Endothelial cell (in vitro differentiated cells): ENCODE results near the gene TCTA. TPM values are rescaled to one million over a fixed set of nuclear protein-coding genes. Genes with fewer than 3 reads are reported as not detected.
"Not testable (repeated sequence)": the region's sequence is repeated elsewhere in the genome, so short reads cannot be mapped to it uniquely, and the experiment has no call there.

Source experiments
- DNase-seq: peaks from one replicate; pipeline ENCODE4 v3.0.0; 2021; ENCODE audit warnings: low spot score
- H3K27ac Mint-ChIP-seq: one replicate; pipeline ENCODE4 v1.8.0; 2021; ENCODE audit warnings: mixed read lengths, inconsistent platforms; ENCODE audit not compliant: unreplicated experiment
- H3K27me3 Mint-ChIP-seq: one replicate; pipeline ENCODE4 v1.8.0; 2021; ENCODE audit warnings: mild to moderate bottlenecking, moderate library complexity, mixed read lengths, inconsistent platforms; ENCODE audit not compliant: unreplicated experiment
- H3K36me3 Mint-ChIP-seq: one replicate; pipeline ENCODE4 v1.8.0; 2021; ENCODE audit warnings: mild to moderate bottlenecking, low read depth, mixed read lengths, inconsistent platforms; ENCODE audit not compliant: unreplicated experiment
- H3K4me1 Mint-ChIP-seq: one replicate; pipeline ENCODE4 v1.8.0; 2021; ENCODE audit warnings: mild to moderate bottlenecking, mixed read lengths, inconsistent platforms; ENCODE audit not compliant: unreplicated experiment
- H3K4me3 Mint-ChIP-seq: one replicate; pipeline ENCODE4 v1.8.0; 2021; ENCODE audit warnings: mild to moderate bottlenecking, mixed read lengths, inconsistent platforms; ENCODE audit not compliant: unreplicated experiment
- H3K9me3 Mint-ChIP-seq: one replicate; pipeline ENCODE4 v1.8.0; 2021; ENCODE audit warnings: mixed read lengths, inconsistent platforms; ENCODE audit not compliant: unreplicated experiment
- total RNA-seq: library from RNA; stranded (reverse); fragmentation: NEBNext Ultra II Directional; extraction: Animal tissue kit (Norgen Biotek cat#: 25700); gene quantifications from one replicate; pipeline ENCODE4 v1.2.1, GENCODE V29; 2021; ENCODE audit not compliant: unreplicated experiment
- TF ChIP-seq, protein P1 (sequence below): fragments of 200-600 bp; sonication (generic); IDR thresholded peaks from one replicate; pipeline ENCODE4 v1.5.0; 2021; ENCODE audit warnings: antibody characterized with exemption; ENCODE audit not compliant: unreplicated experiment

TCTA gene
- total RNA-seq, 1 donor from 2014 or later: 17.3 TPM

DNA sequence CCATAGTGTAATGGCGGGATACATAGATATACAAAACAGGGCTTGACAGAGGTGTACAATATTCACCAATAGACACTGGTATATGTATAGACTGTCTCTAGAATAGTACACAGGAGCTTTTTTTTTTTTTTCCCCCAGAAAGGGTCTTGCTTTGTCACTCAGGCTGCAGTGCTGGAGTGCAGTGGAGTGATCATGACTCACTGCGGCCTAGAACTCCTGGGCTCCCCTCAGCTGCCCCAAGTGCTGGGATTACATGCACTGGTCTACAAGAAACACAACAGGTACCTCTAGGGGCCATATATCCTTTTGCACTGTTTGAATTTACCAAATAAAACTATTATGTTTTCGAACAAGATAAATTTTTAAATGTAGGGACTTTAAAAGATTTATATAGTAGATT lies 12.8 kb upstream of the TCTA start:
- Mint-ChIP-seq H3K9me3 (no peaks in the 10 kb centered on the region), H3K36me3 (peaks cover 20% of the 10 kb centered on the region)

DNA sequence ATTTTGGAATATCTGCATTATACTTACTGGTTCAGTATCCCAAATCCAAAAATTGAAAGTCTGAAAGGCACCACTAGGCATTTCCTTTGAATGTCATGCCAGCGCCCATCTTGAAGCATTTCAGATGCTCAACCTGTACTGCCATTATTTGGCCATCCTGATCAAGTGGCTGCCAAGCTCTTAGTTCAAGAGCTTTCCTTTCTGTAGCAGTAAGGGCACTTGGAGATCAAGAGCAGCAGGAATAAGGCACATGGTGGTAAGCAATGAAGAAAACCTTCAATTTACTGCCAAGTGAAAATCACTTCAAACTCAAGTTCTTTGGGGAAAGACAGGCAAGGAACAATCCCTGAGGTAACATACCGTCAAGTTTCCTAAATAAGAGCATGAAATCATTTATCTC lies 10.5 kb upstream of the TCTA start:
- H3K27ac Mint-ChIP-seq: no peak overlapping the region
- no peak for DNase-seq
- peaks cover 20% of the 10 kb centered on the region for H3K4me1 Mint-ChIP-seq
- H3K9me3 Mint-ChIP-seq: no peaks in the 10 kb centered on the region
- H3K4me3 Mint-ChIP-seq: no peak overlapping the region
- TF ChIP-seq, protein P1, sequence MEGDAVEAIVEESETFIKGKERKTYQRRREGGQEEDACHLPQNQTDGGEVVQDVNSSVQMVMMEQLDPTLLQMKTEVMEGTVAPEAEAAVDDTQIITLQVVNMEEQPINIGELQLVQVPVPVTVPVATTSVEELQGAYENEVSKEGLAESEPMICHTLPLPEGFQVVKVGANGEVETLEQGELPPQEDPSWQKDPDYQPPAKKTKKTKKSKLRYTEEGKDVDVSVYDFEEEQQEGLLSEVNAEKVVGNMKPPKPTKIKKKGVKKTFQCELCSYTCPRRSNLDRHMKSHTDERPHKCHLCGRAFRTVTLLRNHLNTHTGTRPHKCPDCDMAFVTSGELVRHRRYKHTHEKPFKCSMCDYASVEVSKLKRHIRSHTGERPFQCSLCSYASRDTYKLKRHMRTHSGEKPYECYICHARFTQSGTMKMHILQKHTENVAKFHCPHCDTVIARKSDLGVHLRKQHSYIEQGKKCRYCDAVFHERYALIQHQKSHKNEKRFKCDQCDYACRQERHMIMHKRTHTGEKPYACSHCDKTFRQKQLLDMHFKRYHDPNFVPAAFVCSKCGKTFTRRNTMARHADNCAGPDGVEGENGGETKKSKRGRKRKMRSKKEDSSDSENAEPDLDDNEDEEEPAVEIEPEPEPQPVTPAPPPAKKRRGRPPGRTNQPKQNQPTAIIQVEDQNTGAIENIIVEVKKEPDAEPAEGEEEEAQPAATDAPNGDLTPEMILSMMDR: no peak
- peaks cover 4% of the 10 kb centered on the region for H3K27me3 Mint-ChIP-seq
- peaks cover 8% of the 10 kb centered on the region for H3K36me3 Mint-ChIP-seq

More for the DNA sequence above, 12.8 kb upstream of the TCTA start:
- TF ChIP-seq, protein P1: no peak
- H3K4me3 Mint-ChIP-seq: no peak overlapping the region
- H3K4me1 Mint-ChIP-seq: peaks cover 24% of the 10 kb centered on the region
- no peak for DNase-seq
- peaks cover 11% of the 10 kb centered on the region for H3K27me3 Mint-ChIP-seq
- H3K27ac Mint-ChIP-seq: no peak overlapping the region

DNA sequence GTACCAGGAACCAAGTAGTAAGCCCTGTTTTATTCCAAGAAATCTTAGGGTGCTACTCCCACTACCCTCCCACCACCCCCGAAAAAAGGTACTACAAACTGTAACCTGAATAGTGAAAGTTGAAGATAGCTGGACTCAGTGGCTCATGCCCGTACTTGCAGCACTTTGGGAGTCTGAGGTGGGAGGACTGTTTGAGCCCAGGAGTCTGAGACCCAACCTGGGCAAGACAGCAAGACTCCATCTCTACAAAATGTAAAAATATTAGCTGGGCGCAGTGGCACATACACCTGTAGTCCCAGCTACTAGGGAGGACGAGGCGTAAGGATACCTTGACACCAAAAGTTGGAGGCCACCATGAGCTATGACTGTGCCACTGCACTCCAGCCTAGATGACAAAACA lies 8.3 kb upstream of the TCTA start:
- Mint-ChIP-seq H3K36me3 (peaks cover 8% of the 10 kb centered on the region), H3K27ac (no peak overlapping the region), H3K9me3 (no peaks in the 10 kb centered on the region), H3K27me3 (peaks cover 3% of the 10 kb centered on the region), H3K4me3 (no peak overlapping the region), H3K4me1 (peaks cover 17% of the 10 kb centered on the region)
- DNase-seq: no peak
- TF ChIP-seq, protein P1: no peak

DNA sequence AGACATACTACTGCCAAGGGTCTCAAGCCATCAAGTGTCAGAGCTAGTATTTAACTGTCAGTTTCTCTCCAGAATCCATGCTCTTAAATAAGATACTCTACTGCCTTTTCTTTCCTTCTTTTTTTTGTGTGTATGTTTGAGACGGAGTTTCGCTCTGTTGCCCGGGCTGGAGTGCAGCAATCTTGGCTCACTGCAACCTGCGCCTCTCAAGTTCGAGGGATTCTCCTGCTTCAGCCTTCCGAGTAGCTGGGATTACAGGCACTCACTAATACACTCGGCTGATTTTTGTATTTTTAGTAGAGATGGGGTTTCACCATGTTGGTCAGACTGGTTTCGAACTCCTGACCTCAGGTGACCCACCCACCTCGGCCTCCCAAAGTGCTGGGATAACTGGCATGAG lies 6.7 kb upstream of the TCTA start:
- H3K9me3 Mint-ChIP-seq, H3K27me3 Mint-ChIP-seq, DNase-seq, H3K4me3 Mint-ChIP-seq: not testable (repeated sequence)
- peaks cover 20% of the 10 kb centered on the region for H3K36me3 Mint-ChIP-seq
- peak overlapping the region; percentile 16 for H3K27ac Mint-ChIP-seq
- H3K4me1 Mint-ChIP-seq: peaks cover 25% of the 10 kb centered on the region

DNA sequence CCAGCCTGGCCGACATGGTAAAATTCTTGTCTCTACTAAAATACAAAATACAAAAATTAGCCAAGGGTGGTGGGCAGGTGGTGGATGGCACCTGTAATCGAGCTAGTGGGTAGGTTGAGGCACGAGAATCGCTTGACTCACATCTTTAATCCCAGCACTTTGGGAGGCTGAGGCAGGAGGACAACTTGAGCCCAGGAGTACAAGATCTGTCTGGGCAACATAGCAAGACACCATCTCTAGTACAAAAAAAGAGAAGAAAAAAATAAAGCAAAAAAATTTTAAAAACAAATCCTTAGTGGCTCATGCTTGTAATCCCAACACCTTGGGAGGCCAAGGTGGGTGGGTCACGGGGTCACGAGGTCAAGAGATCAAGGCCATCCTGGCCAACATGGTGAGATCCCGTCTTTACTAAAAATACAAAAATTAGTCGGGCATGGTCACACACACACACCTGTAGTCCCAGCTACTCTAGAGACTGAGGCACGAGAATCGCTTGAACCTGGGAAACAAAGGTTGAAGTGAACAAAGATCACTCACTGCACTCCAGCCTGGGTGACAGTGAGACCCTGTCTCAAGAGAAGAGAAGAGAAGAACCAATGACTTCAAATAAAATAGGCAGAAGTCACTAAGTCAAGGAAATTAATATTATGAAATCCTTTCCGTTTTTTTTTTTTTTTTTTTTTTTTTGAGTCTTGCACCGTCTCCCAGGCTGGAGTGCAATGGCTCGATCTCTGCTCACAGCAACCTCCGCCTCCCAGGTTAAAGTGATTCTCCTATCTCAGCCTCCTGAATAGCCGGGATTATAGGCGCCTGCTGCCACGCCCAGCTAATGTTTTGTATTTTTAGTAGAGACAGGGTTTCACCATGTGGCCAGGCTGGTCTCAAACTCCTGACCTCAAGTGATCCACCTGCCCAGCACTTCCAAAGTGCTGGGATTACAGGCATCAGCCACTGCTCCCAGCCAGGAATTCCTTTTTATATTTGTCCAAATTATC lies 5.4 kb upstream of the TCTA start:
- H3K27me3 Mint-ChIP-seq: peaks cover 3% of the 10 kb centered on the region
- H3K36me3 Mint-ChIP-seq: peaks cover 19% of the 10 kb centered on the region
- peak overlapping the region; percentile 48 for H3K27ac Mint-ChIP-seq
- H3K4me3 Mint-ChIP-seq: no peak overlapping the region
- peaks cover 23% of the 10 kb centered on the region for H3K4me1 Mint-ChIP-seq
- H3K9me3 Mint-ChIP-seq: no peaks in the 10 kb centered on the region
- no peak for DNase-seq
- TF ChIP-seq, protein P1: no peak
